Left renal pelvis (tissue), 4 donors: ENCODE results near the gene TULP4. TPM values are rescaled to one million over a fixed set of nuclear protein-coding genes. Genes with fewer than 3 reads are reported as not detected.
"Not testable (repeated sequence)": the region's sequence is repeated elsewhere in the genome, so short reads cannot be mapped to it uniquely, and the experiment has no call there.

Experiments used
- DNase-seq, 4 donors: peaks; one replicate each; pipeline ENCODE4 v3.0.0-alpha.2; 2013; ENCODE audit warnings: low read depth in 4 of 4, low spot score in 3 of 4
- polyA plus RNA-seq, 4 donors: library from polyadenylated mRNA; unstranded; fragments of 120-200 nt; gene quantifications; one replicate each; pipeline ENCODE4 v1.2.1, GENCODE V29; 2013; ENCODE audit not compliant: insufficient read length in 4 of 4

The TULP4 gene
- polyA plus RNA-seq, 4 donors: 15.0 to 20.5 (median 19.1) TPM

DNA sequence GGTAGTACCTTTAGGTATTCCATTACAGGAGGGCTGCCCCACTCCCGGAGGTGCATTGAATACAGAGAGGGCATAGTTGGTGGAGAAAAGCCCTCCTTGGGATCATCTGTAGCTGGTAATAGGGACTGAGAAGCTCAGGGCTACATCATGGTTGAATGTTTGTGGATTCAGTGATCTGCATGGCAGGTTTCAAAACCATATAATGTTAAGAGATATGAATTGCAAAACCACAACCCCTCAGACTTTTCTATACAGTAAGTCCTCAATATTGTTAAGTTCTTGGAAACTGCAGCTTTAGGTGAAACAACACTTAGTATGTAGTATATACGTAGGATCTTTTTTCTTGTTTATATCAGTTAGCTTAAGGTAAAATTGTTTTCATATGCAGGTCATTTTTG lies 11.3 kb downstream of the TULP4 start:
- no peak for DNase-seq

DNA sequence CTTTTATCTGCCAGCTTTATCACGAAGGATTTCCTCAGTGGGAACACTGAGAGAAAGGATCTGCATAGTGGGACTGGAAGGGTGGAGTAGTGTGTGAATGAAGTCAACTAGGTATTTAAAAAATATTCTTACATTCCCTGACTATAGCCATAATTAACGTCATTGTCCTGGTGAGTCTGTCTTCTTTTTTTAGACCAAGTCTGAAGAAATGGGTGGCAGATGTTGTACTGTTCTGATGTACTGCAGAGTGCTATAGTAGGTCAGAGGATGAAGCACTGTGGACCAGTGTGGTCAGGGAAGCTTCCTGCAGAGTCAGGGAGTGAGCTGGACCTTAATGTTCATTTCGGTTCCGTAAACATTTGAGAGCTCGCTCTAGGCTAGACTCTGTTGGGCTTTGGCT lies 11.9 kb downstream of the TULP4 start:
- DNase-seq: no peak

DNA sequence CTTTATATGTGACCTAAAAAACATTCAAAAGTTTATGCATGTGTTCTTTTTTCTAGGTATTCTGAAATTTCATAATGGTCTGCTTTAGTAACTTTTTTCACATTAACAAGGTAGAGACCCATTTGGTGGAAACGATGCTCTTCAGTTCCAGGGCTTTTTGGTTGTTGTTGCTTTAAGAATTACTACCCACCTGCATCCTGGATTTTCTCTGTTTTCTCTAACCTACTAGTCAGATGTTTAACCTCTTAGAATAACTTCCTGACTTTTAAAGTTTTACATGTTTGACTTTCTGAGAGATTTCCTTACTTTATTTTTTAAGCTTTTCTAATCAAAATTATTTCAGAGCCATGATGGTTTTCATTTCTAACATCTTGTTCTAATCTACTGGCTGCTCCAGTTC lies 14.9 kb downstream of the TULP4 start:
- no peak for DNase-seq

GRCh38 chr6:158328952-158329351 lies 16.7 kb downstream of the TULP4 start:
- DNase-seq: no peak

- no peak for DNase-seq
Observed at GRCh38 chr6:158329531-158329930, 17.3 kb downstream of the TULP4 start.

- no peak for DNase-seq
Observed at GRCh38 chr6:158330016-158330415, 17.8 kb downstream of the TULP4 start.

GRCh38 chr6:158332237-158332636 lies 20.0 kb downstream of the TULP4 start:
- DNase-seq: no peak

GRCh38 chr6:158333094-158333493 lies 20.8 kb downstream of the TULP4 start:
- DNase-seq: no peak

- DNase-seq: no peak
Observed at GRCh38 chr6:158334534-158334933, 22.3 kb downstream of the TULP4 start.

DNA sequence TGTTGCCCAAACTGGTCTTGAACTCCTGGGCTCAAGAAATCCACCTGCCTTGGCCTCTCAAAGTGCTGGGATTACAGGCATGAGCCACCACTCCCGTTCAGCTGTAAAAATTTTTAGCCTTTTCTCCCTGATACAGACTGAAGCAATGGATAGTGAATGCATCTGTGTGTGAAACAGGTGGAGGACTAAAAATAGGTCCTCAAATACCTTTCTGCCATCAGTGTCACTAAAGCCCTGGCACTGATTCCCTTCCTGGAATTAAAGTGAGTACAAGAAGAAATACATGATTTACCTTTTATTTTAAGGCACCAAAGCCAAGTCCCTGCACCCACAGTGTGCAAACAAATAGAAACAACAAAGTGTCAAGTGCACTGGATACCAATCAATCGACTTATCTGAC lies 25.1 kb downstream of the TULP4 start:
- DNase-seq: no peak

DNA sequence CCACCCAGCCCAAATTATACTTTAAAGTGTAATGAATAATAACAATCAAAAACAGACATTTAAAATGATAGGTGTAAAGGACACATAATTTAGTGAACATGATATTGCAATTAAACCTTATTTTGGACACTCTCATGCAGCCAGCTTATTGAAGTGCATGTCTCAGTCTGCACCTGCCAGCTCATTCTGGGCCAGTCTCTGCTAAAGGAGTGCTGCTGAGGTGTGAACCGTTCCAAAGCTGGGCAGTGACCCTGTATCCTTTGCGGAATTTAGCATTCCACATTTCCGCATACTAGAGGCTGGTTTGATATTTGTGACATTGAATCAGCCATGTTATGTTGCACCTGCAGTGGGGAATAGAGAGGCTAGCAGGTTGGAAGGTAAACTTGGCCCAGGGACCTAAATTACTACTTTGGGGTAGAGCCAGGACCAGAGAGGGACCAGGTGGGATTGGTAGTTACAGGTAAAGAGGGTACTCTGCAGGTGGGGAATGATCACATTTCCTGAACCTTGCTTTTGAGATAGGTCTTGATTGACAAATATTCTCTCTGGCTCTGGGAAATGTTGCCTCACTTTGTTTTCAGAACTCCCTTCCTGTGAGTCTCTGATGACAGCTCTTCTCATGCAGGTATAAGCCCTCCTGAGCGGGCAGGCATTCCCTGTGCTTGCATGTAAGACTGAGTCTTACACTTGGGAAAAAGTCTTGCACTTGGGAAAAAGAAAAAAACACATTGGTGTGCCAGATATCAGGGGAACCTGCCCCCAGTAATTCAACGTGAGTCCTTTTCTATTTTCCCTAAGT lies 26.2 kb downstream of the TULP4 start:
- no peak for DNase-seq

GRCh38 chr6:158339197-158339596 lies 26.9 kb downstream of the TULP4 start:
- not testable (repeated sequence) for DNase-seq

- DNase-seq: no peak
Observed at GRCh38 chr6:158340252-158340651, 28.0 kb downstream of the TULP4 start.

GRCh38 chr6:158344534-158344933 lies 32.3 kb downstream of the TULP4 start:
- no peak for DNase-seq

DNA sequence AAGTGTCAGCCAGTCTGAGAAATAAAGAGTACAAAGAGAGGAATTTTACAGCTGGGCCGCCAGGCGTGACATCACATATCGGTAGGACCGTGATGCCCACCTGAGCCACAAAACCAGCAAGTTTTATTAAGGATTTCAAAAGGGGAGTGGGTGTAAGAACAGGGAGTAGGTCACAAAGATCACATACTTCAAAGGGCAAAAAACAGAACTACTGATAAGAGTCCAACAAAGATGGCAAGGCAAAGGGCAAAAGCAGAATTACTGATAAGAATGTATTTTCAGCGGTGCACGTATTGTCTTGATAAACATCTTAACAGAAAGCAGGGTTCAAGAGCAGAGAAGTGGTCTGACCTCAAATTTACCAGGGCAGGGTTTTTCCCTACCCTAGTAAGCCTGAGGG lies 33.2 kb downstream of the TULP4 start:
- not testable (repeated sequence) for DNase-seq

- no peak for DNase-seq
Observed at GRCh38 chr6:158347335-158347734, 35.1 kb downstream of the TULP4 start.

- DNase-seq: not testable (repeated sequence)
Observed at GRCh38 chr6:158348737-158349504, 36.7 kb downstream of the TULP4 start.

GRCh38 chr6:158349505-158350275 lies 37.4 kb downstream of the TULP4 start:
- DNase-seq: not testable (repeated sequence)

GRCh38 chr6:158350731-158351130 lies 38.5 kb downstream of the TULP4 start:
- DNase-seq: not testable (repeated sequence)

DNA sequence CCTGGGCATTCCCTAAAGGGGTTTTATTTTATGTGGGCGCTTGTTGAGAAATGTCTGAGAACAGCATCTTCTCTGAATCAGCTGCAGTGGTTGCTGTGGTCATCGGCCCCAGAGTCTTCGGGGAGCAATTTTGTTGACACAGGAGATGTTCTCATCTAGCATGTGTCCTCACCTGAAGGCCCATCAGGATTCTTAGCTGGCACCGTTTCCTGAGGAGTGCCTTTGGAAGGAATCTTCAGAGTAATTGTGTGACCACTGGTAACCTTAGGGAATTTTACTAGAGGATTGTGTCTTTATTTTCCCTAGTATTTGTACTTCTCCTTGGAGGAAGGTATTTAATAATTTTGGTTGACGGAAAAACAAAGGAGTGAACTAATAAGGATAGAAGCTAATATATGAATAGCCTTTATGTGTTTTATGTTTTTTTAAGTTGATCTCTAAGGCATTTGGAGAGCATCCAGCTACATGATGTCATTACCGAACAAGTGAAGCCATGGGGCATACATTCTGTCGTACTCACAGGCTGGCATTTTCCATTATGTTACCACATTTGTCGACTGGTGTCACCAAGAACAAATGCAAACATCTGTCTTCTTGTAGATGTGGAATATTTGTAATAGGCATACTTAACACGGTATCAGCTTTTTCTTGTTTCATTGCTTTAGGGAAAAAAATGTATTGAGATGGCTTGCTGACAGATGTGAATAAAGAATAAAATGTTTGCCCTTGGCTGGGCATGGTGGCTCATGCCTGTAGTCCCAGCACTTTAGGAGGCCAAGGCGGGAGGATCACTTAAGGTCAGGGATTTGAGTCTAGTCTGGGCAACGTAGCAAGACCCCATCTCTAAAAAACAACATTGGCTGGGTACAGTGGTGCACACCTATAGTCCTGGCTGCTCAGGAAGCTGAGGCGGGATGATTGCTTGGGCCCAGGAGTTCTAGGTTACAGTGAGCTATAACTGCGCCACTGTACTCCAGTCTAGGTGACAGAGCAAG lies 41.9 kb downstream of the TULP4 start:
- DNase-seq: no peak
